OCI-M2 (cell line): ENCODE measurements around the gene FGF18.
"Not testable (repeated sequence)": the region's sequence is repeated elsewhere in the genome, so short reads cannot be mapped to it uniquely, and the experiment has no call there.

Source experiments
- DNase-seq: peaks from one replicate; lab custom pipeline; 2025; ENCODE audit not compliant: unreplicated experiment; lab: John Stamatoyannopoulos, UW

Gene FGF18, protein sequence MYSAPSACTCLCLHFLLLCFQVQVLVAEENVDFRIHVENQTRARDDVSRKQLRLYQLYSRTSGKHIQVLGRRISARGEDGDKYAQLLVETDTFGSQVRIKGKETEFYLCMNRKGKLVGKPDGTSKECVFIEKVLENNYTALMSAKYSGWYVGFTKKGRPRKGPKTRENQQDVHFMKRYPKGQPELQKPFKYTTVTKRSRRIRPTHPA

DNA sequence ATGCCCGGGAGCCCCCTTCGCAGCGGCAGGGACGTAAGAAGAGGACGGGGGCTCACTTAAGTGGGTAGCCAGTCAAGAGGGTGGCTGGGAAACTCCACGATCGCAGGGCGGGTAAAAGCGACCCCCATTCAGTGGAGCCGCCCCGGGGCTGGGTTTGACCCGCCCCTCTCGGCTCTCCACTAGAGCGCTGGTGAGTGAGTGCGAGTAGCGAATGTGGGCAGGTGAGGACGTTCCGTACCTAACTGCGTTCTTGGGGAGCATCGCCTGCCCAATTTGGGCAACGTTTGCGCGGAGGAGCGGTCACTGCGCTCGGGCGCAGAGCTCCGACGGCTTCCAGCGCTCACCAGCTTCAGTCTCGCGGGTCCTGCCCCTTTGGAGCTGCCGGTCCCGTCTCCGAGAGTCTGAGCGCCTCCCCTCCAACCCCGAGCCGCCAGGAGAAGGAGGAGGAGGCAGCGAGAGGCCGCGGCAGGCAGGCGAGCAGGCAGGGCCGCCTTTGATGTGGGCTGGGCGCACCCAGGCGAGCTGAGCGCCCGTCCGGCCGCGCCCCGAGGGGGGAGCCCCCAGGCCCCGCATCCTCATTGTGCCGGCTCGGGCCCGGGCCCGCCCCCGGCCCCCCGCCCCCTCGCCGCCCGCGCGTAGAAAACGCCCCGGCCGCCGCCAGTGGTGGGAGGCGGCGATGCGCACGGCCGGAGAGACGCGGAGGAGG lies at the start of gene FGF18:
Gene FGF18 (plus strand): TSS at position 666 of the 706 bp plus-strand sequence. CDS start 553 bp downstream, outside the sequence.
- no peak for DNase-seq

DNA sequence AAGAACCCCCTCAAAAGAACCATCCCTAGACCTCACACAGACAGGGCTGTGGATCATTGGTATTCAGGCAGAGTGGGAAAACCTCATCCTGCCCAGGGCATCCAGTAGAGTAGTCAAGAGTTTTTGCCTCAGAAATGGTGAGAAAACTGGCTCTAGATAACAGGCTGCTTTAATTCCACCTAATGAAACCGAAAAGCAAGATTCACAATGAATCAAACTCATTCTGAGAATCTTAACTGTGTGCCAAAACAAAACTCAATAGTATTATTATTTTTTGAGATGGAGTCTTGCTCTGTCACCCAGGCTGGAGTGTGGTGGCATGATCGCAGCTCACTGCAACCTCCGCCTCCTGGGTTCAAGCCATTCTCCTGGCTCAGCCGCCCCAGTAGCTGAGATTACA lies 49.5 kb upstream of the FGF18 start:
- no peak for DNase-seq

DNA sequence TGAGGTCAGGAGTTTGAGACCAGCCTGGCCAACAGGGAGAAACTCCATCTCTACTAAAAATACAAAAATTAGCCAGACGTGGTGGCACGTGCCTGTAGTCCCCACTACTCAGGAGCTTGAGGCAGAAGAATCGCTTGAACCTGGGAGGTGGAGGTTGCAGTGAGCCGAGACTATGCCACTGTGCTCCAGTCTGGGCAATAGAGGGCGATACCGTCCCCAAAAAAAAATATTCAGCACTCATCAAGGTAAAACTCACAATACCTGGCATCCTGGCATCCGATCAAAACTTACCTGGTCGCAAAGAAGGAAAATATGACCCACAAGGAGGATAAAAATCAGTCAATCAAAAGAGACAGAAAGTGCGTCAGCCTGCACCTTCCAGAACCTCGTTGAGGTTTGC lies 48.6 kb upstream of the FGF18 start:
- DNase-seq, result not testable (repeated sequence)

DNA sequence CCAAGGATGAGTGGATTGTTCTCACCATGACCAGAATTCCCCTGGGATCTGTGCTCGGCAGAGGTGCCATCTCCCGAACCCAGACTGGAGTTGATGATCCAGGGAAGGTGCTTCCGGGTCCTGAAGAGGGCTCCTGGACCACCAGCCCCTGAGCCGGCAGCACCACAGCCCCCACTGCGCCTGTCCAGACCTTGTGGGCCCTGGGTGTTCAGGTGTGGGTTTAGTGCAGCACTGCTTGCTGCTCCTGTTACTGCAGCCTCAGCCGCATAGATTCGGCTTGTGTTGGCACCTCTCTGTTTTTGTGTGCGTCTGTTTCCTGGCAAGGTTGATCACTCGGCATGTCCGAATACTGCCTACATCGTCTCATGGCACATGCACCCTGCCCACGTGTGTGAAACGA lies 48.1 kb upstream of the FGF18 start:
- no peak for DNase-seq

DNA sequence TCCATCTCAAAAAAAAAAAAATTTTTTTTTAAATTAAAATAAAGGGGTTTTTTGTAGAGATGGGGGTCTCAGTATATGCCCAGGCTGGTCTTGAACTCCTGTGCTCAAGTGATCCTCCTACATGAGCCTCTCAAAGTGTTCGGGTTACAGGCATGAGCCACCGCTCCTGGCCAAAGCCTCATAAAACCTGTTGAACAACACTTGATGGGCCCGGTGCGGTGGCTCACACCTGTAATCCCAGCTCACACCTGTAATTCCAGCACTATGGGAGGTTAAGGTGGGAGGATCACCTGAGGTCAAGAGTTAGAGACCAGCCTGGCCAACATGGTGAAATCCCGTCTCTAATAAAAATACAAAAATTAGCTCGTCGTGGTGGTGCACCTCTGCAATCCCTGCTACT lies 39.5 kb upstream of the FGF18 start:
- no peak for DNase-seq

DNA sequence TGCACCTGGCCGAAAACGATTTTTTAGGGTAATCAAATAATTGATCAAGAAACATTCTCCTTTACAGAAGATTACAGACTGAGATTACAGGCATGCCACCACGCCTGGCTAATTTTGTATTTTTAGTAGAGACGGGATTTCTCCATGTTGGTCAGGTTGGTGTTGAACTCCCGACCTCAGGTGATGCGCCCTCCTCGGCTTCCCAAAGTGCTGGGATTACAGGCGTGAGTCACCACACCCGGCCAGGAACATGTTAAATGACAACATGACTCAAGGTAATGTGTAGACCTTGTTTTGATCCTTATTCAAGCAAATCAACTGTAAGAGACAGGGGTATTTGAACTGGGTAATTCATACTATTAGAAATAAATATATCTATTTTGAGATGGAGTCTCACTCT lies 35.0 kb upstream of the FGF18 start:
- not testable (repeated sequence) for DNase-seq

DNA sequence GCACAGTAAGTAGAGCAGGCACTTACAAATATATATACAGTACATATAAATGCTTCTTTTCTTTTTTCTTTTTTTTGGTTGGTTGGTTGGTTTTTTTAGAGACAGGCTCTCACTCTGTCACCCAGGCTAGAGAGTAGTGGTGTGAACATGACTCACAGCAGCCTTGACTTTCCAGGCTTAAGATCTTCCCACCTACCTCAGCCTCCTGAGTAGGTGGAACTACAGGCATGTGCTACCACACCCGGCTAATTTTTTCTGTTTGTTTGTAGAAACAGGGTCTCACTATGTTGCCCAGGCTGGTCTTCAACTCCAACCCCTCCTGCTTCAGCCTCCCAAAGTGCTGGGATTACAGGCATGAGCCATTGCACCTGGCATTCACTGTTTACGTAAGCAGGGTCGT lies 34.4 kb upstream of the FGF18 start:
- not testable (repeated sequence) for DNase-seq

DNA sequence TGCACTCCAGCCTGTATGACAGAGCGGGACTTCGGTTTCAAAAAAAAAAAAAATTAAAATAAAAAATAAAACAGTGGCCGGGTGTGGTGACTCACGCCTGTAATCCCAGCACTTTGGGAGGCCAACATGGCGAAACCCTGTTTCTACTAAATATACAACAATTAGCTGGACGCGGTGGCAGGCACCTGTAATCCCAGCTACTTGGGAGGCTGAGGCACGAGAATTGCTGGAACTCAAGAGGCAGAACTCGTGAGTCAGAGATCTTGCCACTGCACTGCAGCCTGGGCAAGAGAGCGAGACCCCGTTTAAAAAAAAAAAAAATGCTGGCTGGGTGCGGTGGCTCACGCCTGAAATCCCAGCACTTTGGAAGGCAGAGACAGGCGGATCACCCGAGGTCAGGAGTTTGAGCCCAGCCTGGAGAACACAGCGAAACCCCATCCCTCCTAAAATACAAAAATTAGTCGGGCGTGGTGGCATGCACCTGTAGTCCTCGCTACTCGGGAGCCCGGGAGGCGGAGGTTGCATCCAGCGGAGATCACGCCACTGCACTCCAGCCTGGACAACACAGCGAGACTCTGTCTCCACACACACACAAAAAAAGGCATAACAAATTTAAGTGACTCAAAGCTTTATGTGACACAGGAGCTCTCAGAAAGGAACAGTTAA lies 33.3 kb upstream of the FGF18 start:
- no peak for DNase-seq

DNA sequence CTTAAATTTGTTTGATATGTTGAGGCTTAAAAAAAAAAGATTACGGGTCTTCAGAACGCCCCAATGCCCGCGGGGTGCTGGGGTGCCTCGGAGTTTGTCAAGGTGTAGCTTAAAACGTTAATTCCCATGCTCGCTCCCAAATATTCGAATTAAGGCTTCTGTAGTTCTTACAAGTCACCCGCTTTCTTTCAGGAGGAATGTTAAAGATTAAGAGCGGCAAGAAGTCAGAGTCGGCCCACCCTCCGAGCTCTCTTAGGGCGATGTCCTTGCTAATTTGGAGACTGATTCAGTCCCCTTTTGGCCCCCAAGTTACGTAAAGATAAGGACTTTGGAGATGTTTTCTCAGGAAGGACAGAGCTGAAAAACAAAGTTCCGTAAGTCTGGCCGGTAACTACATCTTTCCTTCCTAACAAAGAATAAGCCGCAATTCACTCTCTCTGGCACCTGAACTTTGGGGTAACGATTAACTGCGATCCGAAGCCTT lies 32.5 kb upstream of the FGF18 start:
- DNase-seq, result no peak

DNA sequence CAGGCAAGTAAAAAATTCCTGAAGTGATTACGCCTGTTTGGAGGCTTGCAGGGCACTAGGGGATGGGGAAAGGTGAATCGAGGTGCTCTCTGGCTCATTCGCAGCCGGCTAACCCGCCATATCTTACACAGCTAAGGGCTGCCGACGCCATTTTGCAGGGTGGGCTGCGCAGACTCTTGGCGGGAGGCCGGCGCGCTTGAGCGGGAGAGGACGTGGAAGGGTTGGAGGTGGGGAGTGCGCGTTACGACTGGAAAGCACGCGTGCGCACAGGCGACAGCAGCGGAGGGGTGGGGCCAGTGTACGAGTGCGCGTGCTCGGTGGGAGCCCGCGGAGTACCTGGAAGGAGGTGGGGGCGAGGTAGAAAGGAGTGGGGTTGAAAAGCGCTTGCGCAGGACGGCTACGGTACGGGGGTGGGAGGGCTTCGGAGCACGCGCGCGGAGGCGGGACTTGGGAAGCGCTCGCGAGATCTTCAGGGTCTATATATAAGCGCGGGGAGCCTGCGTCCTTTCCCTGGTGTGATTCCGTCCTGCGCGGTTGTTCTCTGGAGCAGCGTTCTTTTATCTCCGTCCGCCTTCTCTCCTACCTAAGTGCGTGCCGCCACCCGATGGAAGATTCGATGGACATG lies 32.0 kb upstream of the FGF18 start, which contains the start of gene NPM1:
Gene NPM1 (plus strand): TSS at position 505 of the 625 bp plus-strand sequence. CDS start 100 bp downstream, at position 605.
- DNase-seq, result peak; percentile 70

DNA sequence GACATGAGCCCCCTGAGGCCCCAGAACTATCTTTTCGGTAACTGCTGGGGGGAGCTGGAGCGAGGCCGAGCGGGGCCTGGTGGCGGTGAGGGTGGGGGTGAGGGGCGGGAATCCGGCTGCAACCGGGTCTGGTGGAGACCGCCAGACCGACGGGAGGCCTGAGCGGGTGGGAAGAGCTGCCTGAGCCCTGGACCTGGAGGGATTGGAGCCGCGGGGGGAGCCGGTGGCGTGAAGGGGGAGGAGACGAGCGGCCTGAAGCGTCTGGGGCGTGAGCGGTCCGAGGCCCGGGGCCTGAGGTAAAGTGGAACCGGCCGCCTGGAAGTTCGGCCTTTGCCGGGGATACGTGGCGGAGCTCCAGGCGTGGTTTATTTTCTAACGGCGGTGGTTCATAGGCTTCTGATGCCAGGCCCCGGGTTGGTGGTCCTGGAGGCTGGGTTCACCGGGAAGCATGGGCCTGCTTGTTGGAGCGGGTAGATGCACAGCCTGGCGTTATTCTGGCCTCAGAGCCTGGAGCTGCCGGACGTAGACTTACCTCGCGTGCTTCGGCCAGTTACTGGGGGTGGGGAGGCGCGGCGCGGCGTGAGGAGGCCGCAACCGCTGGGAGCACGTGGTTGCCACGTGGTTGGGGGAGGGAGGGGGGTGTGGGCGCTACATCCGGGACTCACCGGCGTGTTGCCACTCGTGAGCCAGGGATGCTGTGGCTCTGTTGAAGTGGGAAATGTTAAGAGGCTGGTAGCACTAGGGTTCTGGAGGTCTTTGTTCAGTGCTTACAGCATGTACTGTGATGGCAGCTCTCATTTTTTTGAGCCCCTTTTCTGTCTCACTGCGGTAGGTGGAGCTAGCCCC lies 31.3 kb upstream of the FGF18 start:
- no peak for DNase-seq

DNA sequence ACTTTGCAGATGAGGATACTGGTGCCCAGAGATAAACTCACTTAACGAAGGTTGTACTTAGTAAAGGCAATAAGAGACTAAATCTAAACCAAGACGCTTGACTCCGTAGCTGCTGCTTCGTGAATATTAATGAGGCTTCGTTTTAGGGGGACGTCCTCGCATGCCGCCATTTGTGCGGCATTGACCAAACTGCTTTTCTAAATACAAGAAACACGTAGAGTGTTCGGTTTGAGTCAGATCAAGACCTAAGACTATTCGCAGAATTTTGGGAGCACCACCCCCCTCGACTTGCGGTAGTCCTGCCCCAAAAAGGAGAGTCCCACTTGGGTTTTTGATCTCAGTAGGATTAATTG lies 30.7 kb upstream of the FGF18 start:
- DNase-seq, result no peak

DNA sequence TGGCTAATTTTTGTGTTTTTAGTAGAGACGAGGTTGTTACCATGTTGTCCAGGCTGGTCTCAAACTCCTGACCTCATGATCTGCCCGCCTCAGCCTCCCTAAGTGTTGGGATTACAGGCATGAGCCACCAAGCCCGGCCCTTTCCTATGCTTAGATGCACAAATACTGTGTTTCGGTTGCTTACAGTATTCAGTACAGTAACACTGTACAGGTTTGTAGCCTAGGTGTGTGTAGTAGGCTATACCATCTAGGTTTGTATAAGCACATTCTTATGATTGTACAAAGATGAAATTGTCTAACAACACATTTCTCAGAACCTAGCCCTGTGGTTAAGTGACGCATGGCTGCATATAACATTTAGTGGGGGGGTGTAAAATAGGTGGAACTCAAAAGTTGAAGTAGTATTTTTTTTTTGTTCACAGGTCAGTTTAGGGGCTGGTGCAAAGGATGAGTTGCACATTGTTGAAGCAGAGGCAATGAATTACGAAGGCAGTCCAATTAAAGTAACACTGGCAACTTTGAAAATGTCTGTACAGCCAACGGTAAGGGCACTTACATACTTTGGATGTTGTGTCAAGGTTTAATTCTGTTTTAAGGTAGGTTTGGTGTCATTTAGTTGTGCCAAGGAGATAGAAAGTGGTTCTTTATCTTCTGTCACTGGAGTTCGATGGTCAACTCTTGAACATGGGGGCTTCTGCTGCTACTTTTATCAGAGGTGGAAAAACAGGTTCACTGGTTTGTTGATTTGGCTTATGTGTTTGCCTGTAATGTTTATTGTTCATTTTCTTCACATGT lies 28.4 kb upstream of the FGF18 start:
- no peak for DNase-seq

DNA sequence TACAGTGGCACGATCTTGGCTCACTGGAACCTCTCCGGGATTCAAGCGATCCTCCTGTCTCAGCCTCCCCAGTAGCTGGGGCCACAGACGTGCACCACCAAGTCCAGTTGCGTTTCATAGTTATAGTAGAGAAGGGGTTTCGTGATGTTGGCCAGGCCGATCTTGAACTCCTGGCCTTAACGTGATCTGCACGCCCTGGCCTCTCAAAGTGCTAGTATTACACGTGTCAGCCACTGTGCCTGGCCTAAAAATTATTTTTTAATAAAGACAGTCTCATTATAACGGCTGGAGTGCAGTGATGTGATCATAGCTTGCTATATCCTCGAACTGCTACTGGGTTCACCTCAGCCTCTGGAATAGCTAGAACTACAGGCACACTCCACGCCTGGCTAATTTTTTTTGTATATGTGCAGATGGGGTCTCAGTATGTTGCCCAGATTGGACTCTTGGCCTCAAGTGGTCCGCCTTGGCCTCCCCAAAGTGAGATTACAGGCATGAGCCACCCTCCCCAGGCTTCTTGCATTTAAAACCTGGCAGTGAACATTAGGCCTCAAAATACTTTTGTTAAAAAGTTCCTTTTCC lies 27.4 kb upstream of the FGF18 start:
- no peak for DNase-seq

DNA sequence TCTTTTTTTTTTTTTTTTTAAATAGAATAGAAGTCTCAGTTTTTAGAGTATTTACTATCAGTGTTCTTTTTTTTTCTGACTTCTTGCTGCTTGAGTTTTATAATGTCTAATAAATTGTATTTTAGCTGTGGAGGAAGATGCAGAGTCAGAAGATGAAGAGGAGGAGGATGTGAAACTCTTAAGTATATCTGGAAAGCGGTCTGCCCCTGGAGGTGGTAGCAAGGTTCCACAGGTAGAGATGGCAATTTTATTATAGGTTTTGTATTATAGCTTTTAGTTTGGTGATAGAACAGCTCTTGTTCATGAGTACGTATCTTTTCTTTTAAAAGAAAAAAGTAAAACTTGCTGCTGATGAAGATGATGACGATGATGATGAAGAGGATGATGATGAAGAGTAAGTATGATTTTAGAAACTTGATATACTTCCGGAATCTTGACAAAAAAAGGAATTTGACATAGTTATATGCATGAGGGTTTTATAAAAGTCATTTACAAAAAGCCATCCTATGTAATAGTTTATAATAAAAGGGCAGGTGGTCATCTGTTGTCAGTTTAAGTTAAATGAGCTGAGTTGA lies 26.8 kb upstream of the FGF18 start:
- no peak for DNase-seq

DNA sequence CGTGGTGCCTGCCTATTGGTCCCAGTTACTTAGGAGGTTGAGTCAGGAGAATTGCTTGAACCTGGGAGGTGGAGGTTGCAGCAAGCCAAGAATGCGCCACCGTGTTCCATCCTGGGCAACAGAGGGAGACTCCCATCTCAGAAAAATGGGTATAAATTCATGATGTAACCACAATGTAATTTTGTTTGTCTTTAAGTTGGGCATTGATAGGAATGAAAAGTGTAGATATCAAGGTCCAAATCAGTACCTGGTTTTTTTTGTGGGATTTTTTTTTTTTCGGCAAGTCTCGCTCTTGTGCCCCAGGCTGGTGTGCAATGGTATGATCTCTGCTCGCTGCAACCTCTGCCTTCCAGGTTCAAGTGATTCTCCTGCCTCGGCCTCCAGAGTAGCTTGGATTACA lies 24.4 kb upstream of the FGF18 start:
- no peak for DNase-seq

DNA sequence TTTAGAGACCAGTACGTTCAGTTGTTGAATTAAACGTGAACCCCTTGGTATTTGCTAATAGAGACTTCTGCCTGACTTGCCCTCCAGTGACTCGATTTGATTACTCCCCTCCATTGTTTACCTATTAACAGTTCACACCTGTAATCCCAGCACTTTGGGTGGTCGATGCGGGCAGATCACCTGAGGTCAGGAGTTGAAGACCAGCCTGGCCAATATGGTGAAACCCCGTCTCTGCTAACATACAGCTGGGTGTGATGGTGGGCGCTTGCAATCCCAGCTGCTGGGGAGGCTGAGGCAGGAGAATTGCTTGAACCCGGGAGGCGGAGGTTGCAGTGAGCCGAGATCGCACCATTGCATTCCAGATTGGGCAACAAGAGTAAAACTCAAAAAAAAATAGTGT lies 22.9 kb upstream of the FGF18 start:
- DNase-seq, result not testable (repeated sequence)

DNA sequence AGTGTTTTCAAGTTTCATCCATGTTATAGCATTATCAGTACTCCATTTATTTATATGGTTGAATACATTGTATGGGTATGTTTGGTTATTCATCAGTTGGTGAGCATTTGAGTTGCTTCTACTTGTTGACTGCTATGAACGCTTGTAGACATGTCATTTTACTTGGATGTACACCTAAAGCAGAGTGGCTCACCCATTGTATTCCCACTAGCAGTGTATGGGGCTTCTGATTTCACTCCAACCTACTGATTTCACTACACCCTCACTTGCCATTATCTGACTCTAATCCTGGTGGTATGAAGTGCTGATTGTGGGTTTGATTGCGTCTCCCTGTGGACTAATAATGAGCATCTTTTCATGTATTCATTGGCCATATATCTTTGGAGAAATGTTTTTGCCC lies 22.3 kb upstream of the FGF18 start:
- DNase-seq, result no peak

DNA sequence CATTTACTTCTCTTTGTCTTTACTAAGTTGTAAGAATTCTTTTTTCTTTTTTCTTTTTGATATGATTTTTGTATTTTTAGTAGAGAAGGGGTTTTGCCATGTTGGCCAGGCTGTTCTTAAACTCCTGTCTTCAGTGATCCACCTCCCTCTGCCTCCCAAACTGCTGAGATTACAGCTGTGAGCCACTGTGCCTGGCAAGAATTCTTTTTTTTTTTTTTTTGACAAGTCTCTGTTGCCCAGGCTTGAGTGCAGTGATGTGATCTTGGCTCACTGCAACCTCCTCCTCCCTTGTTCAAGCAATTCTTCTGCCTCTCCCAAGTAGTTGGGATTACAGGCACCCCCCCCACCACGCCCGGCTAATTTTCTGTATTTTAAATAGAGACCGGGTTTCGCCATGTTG lies 21.8 kb upstream of the FGF18 start:
- DNase-seq, result no peak
